ENCODE data around the gene PMEL.
"Not testable (repeated sequence)": the region's sequence is repeated elsewhere in the genome, so short reads cannot be mapped to it uniquely, and the experiment has no call there.

The PMEL gene

GRCh38 chr12:55938826-55939501, 26.9 kb downstream of the PMEL start:
- DNase-seq, result no peak

GRCh38 chr12:55937981-55938380, 27.9 kb downstream of the PMEL start:
- no peak for DNase-seq

- DNase-seq, result no peak
These were observed 30.1 kb downstream of the PMEL start for GRCh38 chr12:55935738-55936151.

GRCh38 chr12:55934773-55935172, 31.1 kb downstream of the PMEL start:
- DNase-seq, result no peak

GRCh38 chr12:55933799-55934742, 31.8 kb downstream of the PMEL start:
- no peak for DNase-seq

DNA sequence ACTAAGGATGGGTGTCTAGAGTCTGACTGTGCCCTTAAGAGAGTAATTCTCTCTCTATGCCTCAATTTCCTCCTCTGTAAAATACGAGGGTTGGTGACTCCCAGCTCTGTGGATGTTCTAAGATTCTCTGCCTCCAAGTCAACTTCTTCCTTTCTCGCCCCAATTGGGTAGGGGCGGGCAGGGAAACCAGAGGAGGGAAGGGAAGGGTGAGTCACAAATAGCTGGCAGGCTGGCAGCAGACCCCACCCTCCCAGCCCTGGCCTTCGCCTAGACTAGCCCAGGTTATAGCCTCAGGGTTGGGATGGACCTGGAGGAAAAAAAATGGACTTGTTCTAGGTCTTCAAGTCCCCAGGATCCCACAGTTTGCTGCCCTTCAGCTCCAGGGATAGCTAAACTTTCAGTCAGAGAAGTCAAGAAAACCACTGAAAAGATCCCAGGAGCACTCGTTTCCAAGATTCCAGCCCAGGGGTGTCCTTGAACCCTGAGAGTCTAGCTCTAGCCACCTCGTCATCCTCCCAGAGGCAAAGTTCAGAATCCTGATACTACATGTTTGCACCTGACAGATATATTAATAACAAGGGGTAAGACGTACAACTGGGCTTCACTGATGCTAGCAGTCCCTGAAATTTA, 32.6 kb downstream of the PMEL start:
- DNase-seq, result no peak

DNA sequence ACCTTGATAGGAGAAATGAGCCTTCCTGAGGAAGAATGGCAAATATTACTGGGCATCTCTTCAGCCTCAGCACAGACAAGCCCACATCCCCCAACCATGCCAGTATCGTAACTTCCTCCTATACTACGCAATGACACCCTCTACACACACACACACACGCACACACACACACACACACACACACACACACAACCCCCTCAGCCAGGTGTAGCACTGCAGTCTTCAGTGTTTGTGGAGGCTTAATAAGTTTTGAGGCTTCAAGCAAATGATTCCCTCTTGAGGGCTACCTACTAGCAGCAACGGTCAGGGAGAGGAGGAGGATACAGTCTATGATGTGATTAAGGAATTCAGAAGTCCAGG, 33.3 kb downstream of the PMEL start:
- DNase-seq, result peak; percentile 52

GRCh38 chr12:55931780-55932550, 33.9 kb downstream of the PMEL start:
- DNase-seq, result no peak

DNA sequence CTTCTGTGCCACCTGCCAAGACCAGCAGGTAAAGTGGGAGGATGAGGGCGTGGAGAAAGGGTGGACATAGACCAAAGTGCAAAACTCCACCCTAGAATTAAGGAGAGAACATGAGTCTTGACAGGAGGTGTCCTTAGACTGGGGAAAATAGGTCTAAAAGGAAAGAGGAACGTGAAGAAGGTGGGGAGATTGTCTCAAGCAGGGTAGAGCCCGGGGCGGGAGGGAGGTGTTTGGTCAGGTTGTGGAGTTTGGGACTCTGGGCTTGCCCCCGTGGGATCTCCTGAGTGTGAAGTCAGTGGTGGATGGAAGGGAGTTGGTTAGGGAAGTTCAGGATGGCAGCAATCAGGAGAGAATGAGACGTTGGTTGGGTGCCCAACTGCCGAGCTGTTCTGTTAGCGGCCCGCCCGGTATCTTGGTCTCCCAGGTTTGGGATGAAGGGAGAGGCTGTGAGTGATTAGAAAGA, 34.5 kb downstream of the PMEL start:
- DNase-seq, result no peak

GRCh38 chr12:55930771-55931316, 35.0 kb downstream of the PMEL start, which contains the start of gene DGKA:
Gene DGKA (plus strand): TSS chr12:55931162. CDS start chr12:55936504, 5,342 bp downstream.
- peak; percentile 65 for DNase-seq

DNA sequence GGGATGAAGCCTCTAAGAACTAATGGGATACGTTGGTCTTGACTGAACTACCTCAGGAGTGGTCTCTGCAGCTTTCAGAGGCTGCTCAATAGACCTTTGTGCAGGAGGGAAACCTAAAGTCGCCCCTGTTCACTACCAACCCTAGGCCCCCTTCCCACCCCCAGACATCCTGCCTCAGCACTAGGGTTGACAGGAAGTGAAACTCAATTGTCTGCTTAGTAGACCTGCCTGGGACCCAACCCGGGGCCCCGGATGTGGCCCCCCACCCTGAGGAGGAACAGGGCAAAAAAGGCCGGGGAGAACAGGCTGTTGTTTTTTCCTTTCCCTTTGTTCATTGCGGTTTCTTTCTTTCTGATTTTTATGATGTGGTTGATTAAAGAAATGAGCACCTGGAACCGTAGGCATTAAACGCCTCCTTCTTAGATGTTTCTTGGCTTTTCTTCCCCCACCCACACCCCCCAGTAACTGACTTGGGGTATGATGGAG, 36.5 kb downstream of the PMEL start:
- DNase-seq, result peak; percentile 74

DNA sequence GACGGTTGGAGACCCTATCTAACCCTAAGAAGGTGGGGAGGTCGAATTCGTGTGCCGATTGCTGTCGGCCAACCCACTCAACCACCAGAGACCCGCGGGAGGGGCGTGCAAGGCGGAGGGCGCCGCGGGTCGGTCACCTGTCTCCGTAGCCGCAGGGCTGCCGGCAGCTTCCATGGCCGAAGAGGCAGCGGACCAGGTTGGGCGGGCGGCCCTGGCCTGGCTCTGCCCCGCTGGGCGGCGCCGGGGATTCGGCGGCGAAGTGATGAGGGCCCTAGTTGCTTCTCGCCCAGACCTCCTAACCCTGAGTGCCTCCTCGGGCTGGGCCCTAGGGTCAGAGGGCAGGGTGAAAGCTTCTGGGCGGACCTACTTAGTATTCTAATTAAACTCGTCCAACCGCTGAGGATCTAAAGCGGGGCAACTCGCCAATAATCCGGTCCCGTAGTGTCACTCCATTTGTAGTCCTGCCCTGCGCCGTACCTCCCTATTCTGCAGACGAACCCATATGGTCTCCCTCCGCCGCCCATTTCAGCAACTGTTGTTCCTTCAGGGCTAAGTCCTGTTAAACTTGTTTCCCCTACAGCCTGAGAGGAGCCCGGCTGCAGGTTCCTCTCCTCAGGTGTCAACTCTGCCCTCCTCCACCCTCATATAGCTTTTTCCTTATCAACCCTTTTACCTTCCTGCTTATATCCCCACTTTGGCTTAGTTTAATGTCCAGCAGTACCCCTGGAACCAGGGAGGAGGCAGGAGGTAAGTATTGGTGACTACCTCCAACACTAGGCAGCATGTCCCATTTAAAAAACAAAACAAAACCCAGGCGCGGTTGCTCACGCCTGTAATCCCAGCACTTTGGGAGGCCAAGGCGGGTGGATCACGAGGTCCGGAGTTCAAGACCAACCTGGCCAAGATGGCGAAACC, 38.0 kb downstream of the PMEL start, which contains the start of gene PYM1:
Gene PYM1 (minus strand): TSS at position 307 of the 915 bp plus-strand sequence. CDS start 133 bp downstream, at position 174.
- no peak for DNase-seq

GRCh38 chr12:55926738-55927587, 38.9 kb downstream of the PMEL start:
- DNase-seq, result peak; percentile 85

- DNase-seq, result no peak
These were observed 39.7 kb downstream of the PMEL start for GRCh38 chr12:55925870-55926737.

DNA sequence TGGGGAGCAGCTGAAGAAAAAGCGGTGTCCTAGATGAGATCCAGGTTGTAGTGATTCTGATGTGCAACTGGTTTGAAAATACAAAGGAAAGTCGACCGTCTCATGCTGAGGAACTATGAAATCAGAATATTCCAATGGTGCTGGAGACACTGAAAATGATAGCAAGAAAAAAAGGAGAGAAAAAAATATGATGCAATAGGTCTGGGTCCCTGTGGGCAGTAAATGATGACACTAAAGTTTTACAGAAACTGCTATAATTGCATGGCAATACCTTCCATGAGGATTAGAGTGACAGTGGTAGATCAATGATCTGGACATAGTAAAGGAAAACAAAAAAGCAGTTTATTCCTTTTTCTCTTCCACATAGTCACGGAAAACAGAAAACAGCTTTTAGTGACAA, 40.5 kb downstream of the PMEL start:
- DNase-seq, result no peak

DNA sequence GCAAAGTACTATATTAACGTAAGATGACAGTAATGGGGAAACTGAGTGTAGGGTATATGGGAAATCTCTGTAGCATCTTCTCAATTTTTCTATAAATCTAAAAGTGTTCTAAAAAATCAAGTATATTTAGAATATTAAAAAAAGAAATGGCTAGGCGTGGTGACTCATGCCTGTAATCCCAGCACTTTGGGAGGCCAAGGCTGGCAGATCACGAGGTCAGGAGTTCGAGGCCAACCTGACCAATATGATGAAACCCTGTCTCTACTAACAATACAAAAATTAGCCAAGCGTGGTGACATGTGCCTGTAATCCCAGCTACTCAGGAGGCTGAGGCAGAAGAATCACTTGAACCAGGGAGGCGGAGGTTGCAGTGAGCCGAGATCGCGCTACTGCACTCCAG, 42.2 kb downstream of the PMEL start:
- not testable (repeated sequence) for DNase-seq

- no peak for DNase-seq
These were observed 43.7 kb downstream of the PMEL start for GRCh38 chr12:55922126-55922525.

DNA sequence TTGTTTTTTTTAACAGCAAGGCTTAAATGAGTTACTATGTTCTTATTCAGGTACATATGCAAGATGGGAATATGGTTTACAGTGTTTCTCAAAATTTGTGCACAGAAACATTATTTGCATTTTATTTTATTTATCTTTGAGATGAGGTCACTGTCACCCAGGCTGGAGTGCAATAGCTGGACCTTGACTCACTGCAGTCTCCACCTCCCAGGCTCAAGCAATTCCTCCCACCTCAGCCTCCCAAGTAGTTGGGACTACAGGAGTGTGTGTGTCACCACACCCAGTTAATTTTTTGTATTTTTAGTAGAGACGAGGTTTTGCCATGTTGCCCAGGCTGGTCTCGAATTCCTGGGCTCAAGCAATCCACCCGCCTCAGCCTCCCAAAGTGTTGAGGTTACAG, 46.8 kb downstream of the PMEL start:
- not testable (repeated sequence) for DNase-seq

- DNase-seq, result no peak
These were observed 50.4 kb downstream of the PMEL start for GRCh38 chr12:55915482-55915859.

All from activated T-cell treated with anti-CD3 and anti-CD28 coated beads for 4 hours (primary cell).